Stimulated activated CD4-positive, alpha-beta T cell treated with anti-CD3 and anti-CD28 coated beads, TNF-alpha, amount 100 ng/mL, for 48 hours (primary cell): ENCODE measurements around the gene LENG1.

Source experiments
- DNase-seq, 3 donors: peaks; one replicate each; pipeline ENCODE4 v3.0.0-alpha.2; 2020; ENCODE audit warnings: low read depth in 3 of 3

LENG1 gene

GRCh38 chr19:54164369-54165068 lies 5.0 kb upstream of the LENG1 start:
- peak; percentile 39 to 49 (median 48) for DNase-seq

GRCh38 chr19:54162884-54163283 lies 3.4 kb upstream of the LENG1 start:
- DNase-seq, result no peak

GRCh38 chr19:54162241-54162805 lies 2.8 kb upstream of the LENG1 start:
- peak; percentile 58 to 86 (median 71) for DNase-seq

- DNase-seq, result no peak
Measured at GRCh38 chr19:54160854-54161253, 1.3 kb upstream of the LENG1 start.

GRCh38 chr19:54160182-54160811 lies 776 bp upstream of the LENG1 start:
- no peak for DNase-seq

- DNase-seq, result no peak
Measured at GRCh38 chr19:54158812-54159351, 639 bp downstream of the LENG1 start.

GRCh38 chr19:54156953-54157352 lies 2.6 kb downstream of the LENG1 start:
- DNase-seq, result no peak

GRCh38 chr19:54156490-54156889 lies 3.0 kb downstream of the LENG1 start:
- DNase-seq, result no peak

- no peak for DNase-seq
Measured at GRCh38 chr19:54155694-54156093, 3.8 kb downstream of the LENG1 start.

GRCh38 chr19:54154603-54155345 lies 4.7 kb downstream of the LENG1 start:
- no peak for DNase-seq

GRCh38 chr19:54153731-54154326 lies 5.7 kb downstream of the LENG1 start:
- DNase-seq, result no peak

GRCh38 chr19:54152878-54153524 lies 6.5 kb downstream of the LENG1 start:
- no peak for DNase-seq

- DNase-seq, result no peak
Measured at GRCh38 chr19:54152267-54152666, 7.3 kb downstream of the LENG1 start.

- no peak for DNase-seq
Measured at GRCh38 chr19:54151362-54152035, 8.0 kb downstream of the LENG1 start.

- no peak for DNase-seq
Measured at GRCh38 chr19:54149021-54149812, 10.3 kb downstream of the LENG1 start.

GRCh38 chr19:54148158-54148557 lies 11.4 kb downstream of the LENG1 start:
- no peak for DNase-seq

GRCh38 chr19:54147676-54148075 lies 11.8 kb downstream of the LENG1 start:
- no peak for DNase-seq

GRCh38 chr19:54145541-54146158 lies 13.9 kb downstream of the LENG1 start:
- no peak for DNase-seq

- DNase-seq, result no peak
Measured at GRCh38 chr19:54142166-54142780, 17.2 kb downstream of the LENG1 start.
